HEK293 (cell line): ENCODE data around the gene NRN1L.
A peak's percentile ranks its signal among the peaks of the same experiment; 100 is the strongest.

ENCODE experiments used
- CTCF ChIA-PET: fragments of 350-600 bp; formaldehyde crosslinking; extraction: SDS; loops from one replicate; lab custom pipeline; 2021; ENCODE audit warnings: antibody characterized with exemption; lab: Yijun Ruan, JAX
- POLR2A ChIA-PET: fragments of 300-600 bp; formaldehyde crosslinking; extraction: SDS; loops from one replicate; lab custom pipeline; 2020; ENCODE audit warnings: antibody characterized with exemption, inconsistent platforms; lab: Yijun Ruan, JAX
- H3K27ac ChIP-seq: fragments of 200-500 bp; sonication (Bioruptor generic); 2 replicates; pipeline ENCODE4 v1.5.1; 2014; ENCODE audit warnings: low read depth, low read length, control low read depth, inconsistent platforms; ENCODE audit errors: extremely low read depth
- H3K36me3 ChIP-seq, 2 experiments: fragments of 200-500 bp in 1 of 2; sonication (Bioruptor generic) in 1 of 2; 1 replicate in 1 of 2; 2 replicates in 1 of 2; pipeline ENCODE4 v1.5.1; 2014 to 2017; ENCODE audit warnings: inconsistent platforms in 2 of 2, low read length in 2 of 2; ENCODE audit not compliant: control insufficient read depth in 2 of 2, insufficient read depth in 1 of 2
- H3K4me1 ChIP-seq: fragments of 200-500 bp; sonication (Bioruptor generic); 2 replicates; pipeline ENCODE4 v1.5.1; 2014; ENCODE audit warnings: mild to moderate bottlenecking, low read length, inconsistent platforms; ENCODE audit not compliant: control insufficient read depth, insufficient read depth
- H3K4me3 ChIP-seq: 2 replicates; pipeline ENCODE4 v1.5.1; 2011; ENCODE audit warnings: low read depth, mild to moderate bottlenecking, control low read depth, low read length, moderate library complexity
- H3K9me3 ChIP-seq: fragments of 200-500 bp; sonication (Bioruptor generic); 2 replicates; pipeline ENCODE4 v1.5.1; 2014; ENCODE audit warnings: low read depth, low read length, inconsistent platforms; ENCODE audit not compliant: control insufficient read depth, insufficient read depth
- CTCF ChIP-seq: fragments of 450-650 bp; formaldehyde crosslinking; IDR thresholded peaks from 2 replicates; pipeline ENCODE4 v1.5.1; 2016; ENCODE audit warnings: missing biosample characterization, missing genetic modification characterization
- PATZ1 ChIP-seq: fragments of 450-650 bp; formaldehyde crosslinking; IDR thresholded peaks from 2 replicates; pipeline ENCODE4 v1.5.1; 2016; ENCODE audit warnings: missing biosample characterization, missing genetic modification characterization
- SALL2 ChIP-seq: fragments of 450-650 bp; formaldehyde crosslinking; IDR thresholded peaks from 2 replicates; pipeline ENCODE4 v1.5.0; 2017; ENCODE audit warnings: missing biosample characterization, mild to moderate bottlenecking, missing genetic modification characterization, borderline replicate concordance
- SCRT1 ChIP-seq: fragments of 450-650 bp; formaldehyde crosslinking; IDR thresholded peaks from 2 replicates; pipeline ENCODE4 v1.5.1; 2016; ENCODE audit warnings: missing biosample characterization, missing genetic modification characterization, borderline replicate concordance
- SCRT2 ChIP-seq: fragments of 450-650 bp; formaldehyde crosslinking; IDR thresholded peaks from 2 replicates; pipeline ENCODE4 v1.5.1; 2016; ENCODE audit warnings: missing biosample characterization, missing genetic modification characterization
- ZBTB17 ChIP-seq: fragments of 450-650 bp; formaldehyde crosslinking; IDR thresholded peaks from 2 replicates; pipeline ENCODE4 v1.5.1; 2016; ENCODE audit warnings: missing biosample characterization, missing genetic modification characterization
- ZBTB44 ChIP-seq: fragments of 450-650 bp; IDR thresholded peaks from 2 replicates; pipeline ENCODE4 v1.5.1; 2018; ENCODE audit warnings: missing biosample characterization, mild to moderate bottlenecking, missing genetic modification characterization
- ZEB2 ChIP-seq: fragments of 450-650 bp; formaldehyde crosslinking; IDR thresholded peaks from 2 replicates; pipeline ENCODE4 v1.5.1; 2016; ENCODE audit warnings: missing biosample characterization, missing genetic modification characterization
- ZFP3 ChIP-seq: fragments of 450-650 bp; formaldehyde crosslinking; IDR thresholded peaks from 2 replicates; pipeline ENCODE4 v1.5.1; 2016; ENCODE audit warnings: low read depth, missing biosample characterization, missing genetic modification characterization
- ZNF155 ChIP-seq: fragments of 450-650 bp; formaldehyde crosslinking; IDR thresholded peaks from 2 replicates; pipeline ENCODE4 v1.5.1; 2016; ENCODE audit warnings: missing biosample characterization, missing genetic modification characterization
- ZNF2 ChIP-seq: fragments of 450-650 bp; formaldehyde crosslinking; IDR thresholded peaks from 2 replicates; pipeline ENCODE4 v1.5.1; 2016; ENCODE audit warnings: missing biosample characterization, missing genetic modification characterization
- ZNF280C ChIP-seq: fragments of 450-650 bp; formaldehyde crosslinking; IDR thresholded peaks from 2 replicates; pipeline ENCODE4 v1.5.1; 2016; ENCODE audit warnings: missing biosample characterization, missing genetic modification characterization
- ZNF561 ChIP-seq: fragments of 450-650 bp; IDR thresholded peaks from 2 replicates; pipeline ENCODE4 v1.5.1; 2018; ENCODE audit warnings: missing biosample characterization, missing genetic modification characterization, borderline replicate concordance
- ZNF600 ChIP-seq: fragments of 450-650 bp; formaldehyde crosslinking; IDR thresholded peaks from 2 replicates; pipeline ENCODE4 v1.5.1; 2016; ENCODE audit warnings: missing biosample characterization, missing genetic modification characterization
- ZNF623 ChIP-seq: fragments of 450-650 bp; formaldehyde crosslinking; IDR thresholded peaks from 2 replicates; pipeline ENCODE4 v1.5.1; 2016; ENCODE audit warnings: missing biosample characterization, missing genetic modification characterization
- ZNF624 ChIP-seq: fragments of 450-650 bp; formaldehyde crosslinking; IDR thresholded peaks from 2 replicates; pipeline ENCODE4 v1.5.1; 2017; ENCODE audit warnings: missing biosample characterization, missing genetic modification characterization
- ZNF654 ChIP-seq: fragments of 450-650 bp; formaldehyde crosslinking; IDR thresholded peaks from 2 replicates; pipeline ENCODE4 v1.5.1; 2016; ENCODE audit warnings: low read depth, missing biosample characterization, missing genetic modification characterization
- TF ChIP-seq, protein P1 (sequence below): fragments of 450-650 bp; formaldehyde crosslinking; IDR thresholded peaks from 2 replicates; pipeline ENCODE4 v1.5.1; 2016; ENCODE audit warnings: missing biosample characterization, missing genetic modification characterization
- TF ChIP-seq, protein P2 (sequence below): fragments of 450-650 bp; formaldehyde crosslinking; IDR thresholded peaks from 2 replicates; pipeline ENCODE4 v1.5.1; 2016; ENCODE audit warnings: missing biosample characterization, missing genetic modification characterization

The NRN1L gene

GRCh38 chr16:67883872-67884261 is 818 bp upstream of the NRN1L start:
- peaks cover 0 to 68% of the 10 kb centered on the region in 2 experiments; a peak in 1 of 3 replicates for H3K36me3 ChIP-seq
- H3K4me1 ChIP-seq, result peaks cover 3% of the 10 kb centered on the region; the same call in 1 of the 2 replicates
- CTCF ChIA-PET, result interaction anchor here (0.6 to 4.2 kb wide), 38 partner anchors 8 to 404 kb away, joined by 3 to 62 read pairs (median 5); partner anchors contain the start of genes EDC4, NUTF2, PSKH1 and PSMB10

More at GRCh38 chr16:67883872-67884261, 818 bp upstream of the NRN1L start:
- POLR2A ChIA-PET, result interaction anchor here (0.6 to 2.4 kb wide), 5 partner anchors 9 to 51 kb away, joined by 3 to 16 read pairs (median 4); partner anchors contain the start of genes EDC4, NUTF2 and PSKH1
- Histone ChIP-seq H3K9me3 (no peaks in the 10 kb centered on the region), H3K27ac (no peak overlapping the region), H3K4me3 (no peak overlapping the region)
- no peak for TF ChIP-seq ZNF624
- peak; percentile 81 for TF ChIP-seq ZNF2
- peak; percentile 56 for TF ChIP-seq ZNF654 (tag by site-specific recombination)
- TF ChIP-seq ZBTB17 (tag by site-specific recombination), result 0 out of 2 replicates have a peak, but pooled peaks have one; percentile 11
- TF ChIP-seq ZNF623 (tag by site-specific recombination), result no peak
- 0 out of 2 replicates have a peak, but pooled peaks have one; percentile 22 for TF ChIP-seq ZNF600 (tag by site-specific recombination)
- TF ChIP-seq ZNF561 (tag by site-specific recombination), result no peak
- peak; percentile 100 for TF ChIP-seq SCRT1 (tag by site-specific recombination)
- no peak for TF ChIP-seq ZNF155
- peak; percentile 71; the same call in 1 of the 2 replicates for TF ChIP-seq ZEB2
- peak; percentile 40 for TF ChIP-seq PATZ1
- TF ChIP-seq ZFP3, result no peak
- TF ChIP-seq SCRT2 (tag by site-specific recombination), result peak; percentile 100
- TF ChIP-seq SALL2 (tag by site-specific recombination), result no peak
- TF ChIP-seq CTCF, result peak; percentile 94
- TF ChIP-seq, protein P1, sequence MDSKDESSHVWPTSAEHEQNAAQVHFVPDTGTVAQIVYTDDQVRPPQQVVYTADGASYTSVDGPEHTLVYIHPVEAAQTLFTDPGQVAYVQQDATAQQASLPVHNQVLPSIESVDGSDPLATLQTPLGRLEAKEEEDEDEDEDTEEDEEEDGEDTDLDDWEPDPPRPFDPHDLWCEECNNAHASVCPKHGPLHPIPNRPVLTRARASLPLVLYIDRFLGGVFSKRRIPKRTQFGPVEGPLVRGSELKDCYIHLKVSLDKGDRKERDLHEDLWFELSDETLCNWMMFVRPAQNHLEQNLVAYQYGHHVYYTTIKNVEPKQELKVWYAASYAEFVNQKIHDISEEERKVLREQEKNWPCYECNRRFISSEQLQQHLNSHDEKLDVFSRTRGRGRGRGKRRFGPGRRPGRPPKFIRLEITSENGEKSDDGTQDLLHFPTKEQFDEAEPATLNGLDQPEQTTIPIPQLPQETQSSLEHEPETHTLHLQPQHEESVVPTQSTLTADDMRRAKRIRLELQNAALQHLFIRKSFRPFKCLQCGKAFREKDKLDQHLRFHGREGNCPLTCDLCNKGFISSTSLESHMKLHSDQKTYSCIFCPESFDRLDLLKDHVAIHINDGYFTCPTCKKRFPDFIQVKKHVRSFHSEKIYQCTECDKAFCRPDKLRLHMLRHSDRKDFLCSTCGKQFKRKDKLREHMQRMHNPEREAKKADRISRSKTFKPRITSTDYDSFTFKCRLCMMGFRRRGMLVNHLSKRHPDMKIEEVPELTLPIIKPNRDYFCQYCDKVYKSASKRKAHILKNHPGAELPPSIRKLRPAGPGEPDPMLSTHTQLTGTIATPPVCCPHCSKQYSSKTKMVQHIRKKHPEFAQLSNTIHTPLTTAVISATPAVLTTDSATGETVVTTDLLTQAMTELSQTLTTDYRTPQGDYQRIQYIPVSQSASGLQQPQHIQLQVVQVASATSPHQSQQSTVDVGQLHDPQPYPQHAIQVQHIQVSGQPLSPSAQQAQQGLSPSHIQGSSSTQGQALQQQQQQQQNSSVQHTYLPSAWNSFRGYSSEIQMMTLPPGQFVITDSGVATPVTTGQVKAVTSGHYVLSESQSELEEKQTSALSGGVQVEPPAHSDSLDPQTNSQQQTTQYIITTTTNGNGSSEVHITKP (tag by site-specific recombination), result 0 out of 2 replicates have a peak, but pooled peaks have one; percentile 12
- 0 out of 2 replicates have a peak, but pooled peaks have one; percentile 14 for TF ChIP-seq ZBTB44 (tag by site-specific recombination)
- TF ChIP-seq ZNF280C, result no peak
- TF ChIP-seq, protein P2, sequence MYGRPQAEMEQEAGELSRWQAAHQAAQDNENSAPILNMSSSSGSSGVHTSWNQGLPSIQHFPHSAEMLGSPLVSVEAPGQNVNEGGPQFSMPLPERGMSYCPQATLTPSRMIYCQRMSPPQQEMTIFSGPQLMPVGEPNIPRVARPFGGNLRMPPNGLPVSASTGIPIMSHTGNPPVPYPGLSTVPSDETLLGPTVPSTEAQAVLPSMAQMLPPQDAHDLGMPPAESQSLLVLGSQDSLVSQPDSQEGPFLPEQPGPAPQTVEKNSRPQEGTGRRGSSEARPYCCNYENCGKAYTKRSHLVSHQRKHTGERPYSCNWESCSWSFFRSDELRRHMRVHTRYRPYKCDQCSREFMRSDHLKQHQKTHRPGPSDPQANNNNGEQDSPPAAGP, result 0 out of 2 replicates have a peak, but pooled peaks have one; percentile 21
